Natural killer cell (primary cell): Measurements from ENCODE around the gene LRRC56. TPM values are rescaled to one million over a fixed set of nuclear protein-coding genes. Genes with fewer than 3 reads are reported as not detected.

ENCODE experiments used
- ATAC-seq, 3 donors: fragments of 150-1000 bp in 2 of 3; fragments of 200-7000 bp in 1 of 3; cut with Tn5 transposase; 1 replicate in 1 of 3; 2 replicates in 2 of 3; pipeline ENCODE4 v1.10.0; 2021; ENCODE audit warnings: mild to moderate bottlenecking in 2 of 3, moderate library complexity in 2 of 3
- DNase-seq, 2 donors: peaks; one replicate each; pipeline versions ENCODE4 v3.0.0 to v3.0.0-alpha.2; 2013 to 2021; ENCODE audit warnings: mixed read lengths in 1 of 2
- H3K27ac ChIP-seq: one replicate; pipeline ENCODE4 v1.5.1; 2013; ENCODE audit warnings: mild to moderate bottlenecking, low read length
- H3K27me3 ChIP-seq: one replicate; pipeline ENCODE4 v1.6.1; 2013; ENCODE audit warnings: low read length; ENCODE audit not compliant: control insufficient read depth, insufficient read depth
- H3K36me3 ChIP-seq: one replicate; pipeline ENCODE4 v1.6.1; 2013; ENCODE audit warnings: low read length; ENCODE audit not compliant: control insufficient read depth, insufficient read depth
- H3K4me1 ChIP-seq: one replicate; pipeline ENCODE4 v1.6.1; 2013; ENCODE audit warnings: low read length; ENCODE audit not compliant: control insufficient read depth, insufficient read depth
- H3K4me3 ChIP-seq: one replicate; pipeline ENCODE4 v1.5.1; 2013; ENCODE audit warnings: low read length
- H3K9me3 ChIP-seq: one replicate; pipeline ENCODE4 v1.6.1; 2013; ENCODE audit warnings: low read length; ENCODE audit not compliant: control insufficient read depth, insufficient read depth
- H3K27ac Mint-ChIP-seq, 2 donors: one replicate each; pipeline ENCODE4 v1.8.0; 2022; ENCODE audit warnings: mild to moderate bottlenecking in 2 of 2, mixed read lengths in 2 of 2, moderate library complexity in 1 of 2
- H3K27me3 Mint-ChIP-seq, 2 donors: one replicate each; pipeline ENCODE4 v1.8.0; 2022; ENCODE audit warnings: low read depth in 2 of 2, mixed read lengths in 2 of 2
- H3K36me3 Mint-ChIP-seq: one replicate; pipeline ENCODE4 v1.8.0; 2022; ENCODE audit warnings: mixed read lengths
- H3K4me1 Mint-ChIP-seq, 2 donors: one replicate each; pipeline ENCODE4 v1.8.0; 2022; ENCODE audit warnings: mixed read lengths in 2 of 2
- H3K4me3 Mint-ChIP-seq: one replicate; pipeline ENCODE4 v1.8.0; 2022; ENCODE audit warnings: mild to moderate bottlenecking, moderate library complexity, mixed read lengths
- H3K9me3 Mint-ChIP-seq, 2 donors: one replicate each; pipeline ENCODE4 v1.8.0; 2022; ENCODE audit warnings: mixed read lengths in 2 of 2
- CTCF ChIP-seq: fragments of 200-600 bp; IDR thresholded peaks from one replicate; pipeline ENCODE4 v1.8.0; 2022; ENCODE audit warnings: antibody characterized with exemption
- WGBS: methylation state at CpG from one replicate; pipeline ENCODE4 v1.1.7; 2013; ENCODE audit warnings: missing lambda C conversion rate; ENCODE audit not compliant: insufficient coverage; 5-methylcytosine and 5-hydroxymethylcytosine counted together
- intact Hi-C: fragments of 100-400 bp; cut with micrococcal nuclease; formaldehyde crosslinking; loops from one replicate; pipeline ENCODE4 v1.14.2; 2022
- total RNA-seq, 4 donors: library from RNA; stranded (reverse); fragments of 120-200 nt in 1 of 4; gene quantifications; one replicate each; pipeline versions ENCODE4 v1.2.3 to v1.2.4, GENCODE V29; 2013 to 2022

The LRRC56 gene
- total RNA-seq, 3 donors from 2014 or later (not counting 1 experiment from before 2014, with no cell fraction given): 1.5 to 2.4 (median 2.2) TPM

DNA sequence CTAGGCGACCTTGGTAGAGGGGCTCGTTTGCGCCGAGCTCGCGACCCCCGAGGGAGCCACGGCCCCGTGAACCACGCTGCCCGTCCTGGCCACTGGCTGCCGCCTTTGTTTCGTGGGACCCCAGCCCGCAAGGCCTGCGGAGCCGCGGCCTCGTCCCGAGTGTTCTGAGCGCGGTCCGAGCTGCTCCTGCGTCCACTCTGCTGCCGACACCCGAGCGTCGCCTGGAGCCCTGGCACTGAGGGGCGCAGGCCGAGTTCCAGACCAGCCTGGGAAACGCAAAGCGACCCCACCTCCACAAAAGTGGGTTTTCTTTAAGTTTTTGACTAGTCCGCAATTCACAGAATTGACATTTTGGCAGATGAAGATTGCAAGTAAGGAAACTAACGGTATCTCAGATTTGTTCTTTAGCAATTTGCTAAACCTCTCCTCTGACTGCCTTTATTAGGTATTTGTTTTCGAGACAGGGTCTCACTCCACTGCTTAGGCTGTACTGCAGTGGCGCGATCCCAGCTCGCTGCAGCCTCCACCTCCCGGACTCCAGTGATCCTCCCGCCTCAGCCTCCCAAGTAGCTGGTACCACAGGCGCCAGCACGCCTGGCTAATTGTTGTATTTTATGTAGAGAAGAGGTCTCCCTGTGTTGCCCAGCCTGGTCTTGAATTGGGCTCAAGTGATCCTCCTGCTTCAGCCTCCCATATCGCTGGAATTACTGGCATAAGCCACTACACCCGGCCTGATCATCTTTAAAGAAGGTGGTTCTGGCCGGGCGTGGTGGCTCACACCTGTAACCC is 29.4 kb upstream of the LRRC56 start:
- peaks cover 8 to 18% of the 10 kb centered on the region in 2 donors for H3K4me1 Mint-ChIP-seq
- no peak for TF ChIP-seq CTCF
- Histone ChIP-seq H3K4me1 (peaks cover 41% of the 10 kb centered on the region), H3K27me3 (no peaks in the 10 kb centered on the region), H3K9me3 (no peaks in the 10 kb centered on the region), H3K36me3 (peaks cover 6% of the 10 kb centered on the region), H3K27ac (no peak overlapping the region), H3K4me3 (peak overlapping the region; percentile 17)
- 44% methylated on average over 45 of the region's 45 CpGs for WGBS
- H3K36me3 Mint-ChIP-seq: no peaks in the 10 kb centered on the region
- H3K4me3 Mint-ChIP-seq: peak overlapping the region; percentile 31
- peak overlapping the region in 1 of 2 donors; percentile 99 for H3K27ac Mint-ChIP-seq
- DNase-seq (no peak), ATAC-seq (no peak)
- no peaks in the 10 kb centered on the region for H3K27me3 Mint-ChIP-seq
- intact Hi-C loops: loop anchor here (2.0 to 5.0 kb wide), 3 partner anchors 57 to 239 kb away; partner anchors contain the start of gene PTDSS2
- H3K9me3 Mint-ChIP-seq: no peaks in the 10 kb centered on the region

GRCh38 chr11:508956-509355 is 28.4 kb upstream of the LRRC56 start:
- Mint-ChIP-seq H3K4me1 (peaks cover 8 to 18% of the 10 kb centered on the region in 2 donors), H3K27me3 (no peaks in the 10 kb centered on the region), H3K9me3 (no peaks in the 10 kb centered on the region), H3K36me3 (no peaks in the 10 kb centered on the region), H3K27ac (no peak overlapping the region), H3K4me3 (peak overlapping the region; percentile 17)
- WGBS: 88% methylated on average over 3 of the region's 5 CpGs
- intact Hi-C loops: loop anchor here (5.0 kb wide), 1 partner anchor 102 kb away; no protein-coding TSS in a partner anchor
- Histone ChIP-seq H3K36me3 (peaks cover 6% of the 10 kb centered on the region), H3K4me3 (no peak overlapping the region), H3K27me3 (no peaks in the 10 kb centered on the region), H3K4me1 (peaks cover 33% of the 10 kb centered on the region), H3K27ac (no peak overlapping the region), H3K9me3 (no peaks in the 10 kb centered on the region)
- ATAC-seq (no peak), DNase-seq (no peak)
- no peak for TF ChIP-seq CTCF

- Histone ChIP-seq H3K4me1 (peaks cover 2% of the 10 kb centered on the region), H3K36me3 (peaks cover 6% of the 10 kb centered on the region), H3K27me3 (no peaks in the 10 kb centered on the region), H3K4me3 (no peak overlapping the region), H3K27ac (no peak overlapping the region), H3K9me3 (no peaks in the 10 kb centered on the region)
- no peak for ATAC-seq
- no peak for TF ChIP-seq CTCF
- Mint-ChIP-seq H3K4me1 (no peaks in the 10 kb centered on the region), H3K27ac (no peak overlapping the region), H3K36me3 (no peaks in the 10 kb centered on the region), H3K4me3 (no peak overlapping the region), H3K27me3 (no peaks in the 10 kb centered on the region), H3K9me3 (peaks cover 0 to 3% of the 10 kb centered on the region in 2 donors)
- intact Hi-C loops: no loop called here
- WGBS: 95% methylated on average over 28 of the region's 29 CpGs
- no peak for DNase-seq
Measured at GRCh38 chr11:512761-513595, 24.3 kb upstream of the LRRC56 start.
